ENCODE results near the gene ELOF1.

- TF ChIP-seq CTCF (IDR thresholded peaks at IDR 0.05): peak; percentile 11; the same call in 1 of the 2 replicates
- TF ChIP-seq POLR2AphosphoS5 (IDR thresholded peaks at IDR 0.05; ENCODE audit: low read depth, low read length): peak; percentile 98
- TF ChIP-seq RAD21 (IDR thresholded peaks at IDR 0.05; ENCODE audit: low read length): no peak
- TF ChIP-seq EP300 (IDR thresholded peaks at IDR 0.05; ENCODE audit: borderline replicate concordance in 1 of 2, low read depth in 1 of 2, low read length in 1 of 2): no peak
- TF ChIP-seq JUND (IDR thresholded peaks at IDR 0.05): no peak
- peak; percentile 86 for TF ChIP-seq TAF1 (IDR thresholded peaks at IDR 0.05; ENCODE audit: borderline replicate concordance, low read depth, low read length)
- TF ChIP-seq, protein P1, sequence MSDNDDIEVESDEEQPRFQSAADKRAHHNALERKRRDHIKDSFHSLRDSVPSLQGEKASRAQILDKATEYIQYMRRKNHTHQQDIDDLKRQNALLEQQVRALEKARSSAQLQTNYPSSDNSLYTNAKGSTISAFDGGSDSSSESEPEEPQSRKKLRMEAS (IDR thresholded peaks at IDR 0.05; ENCODE audit: low read depth): peak; percentile 37; the same call in 1 of the 2 replicates
- TF ChIP-seq CHD2 (IDR thresholded peaks at IDR 0.05; ENCODE audit: low read length, partially characterized antibody): peak; percentile 57
- 0 out of 2 replicates have a peak, but pooled peaks have one; percentile 22 for TF ChIP-seq REST (IDR thresholded peaks at IDR 0.05; ENCODE audit: low read depth, low read length)
Measured at GRCh38 chr19:11597202-11598102, 38.4 kb upstream of the ELOF1 start, which contains the start of gene ZNF627.

Measured in SK-N-SH (cell line).